CD4-positive, alpha-beta T cell treated with Interleukin-6 for 4 hours (primary cell): ENCODE data around the gene MARK4.
"Not testable (repeated sequence)": the region's sequence is repeated elsewhere in the genome, so short reads cannot be mapped to it uniquely, and the experiment has no call there.

ENCODE experiments used
- DNase-seq: peaks from one replicate; pipeline ENCODE4 v3.0.0-alpha.2; 2020; ENCODE audit warnings: mixed read lengths

The MARK4 gene

DNA sequence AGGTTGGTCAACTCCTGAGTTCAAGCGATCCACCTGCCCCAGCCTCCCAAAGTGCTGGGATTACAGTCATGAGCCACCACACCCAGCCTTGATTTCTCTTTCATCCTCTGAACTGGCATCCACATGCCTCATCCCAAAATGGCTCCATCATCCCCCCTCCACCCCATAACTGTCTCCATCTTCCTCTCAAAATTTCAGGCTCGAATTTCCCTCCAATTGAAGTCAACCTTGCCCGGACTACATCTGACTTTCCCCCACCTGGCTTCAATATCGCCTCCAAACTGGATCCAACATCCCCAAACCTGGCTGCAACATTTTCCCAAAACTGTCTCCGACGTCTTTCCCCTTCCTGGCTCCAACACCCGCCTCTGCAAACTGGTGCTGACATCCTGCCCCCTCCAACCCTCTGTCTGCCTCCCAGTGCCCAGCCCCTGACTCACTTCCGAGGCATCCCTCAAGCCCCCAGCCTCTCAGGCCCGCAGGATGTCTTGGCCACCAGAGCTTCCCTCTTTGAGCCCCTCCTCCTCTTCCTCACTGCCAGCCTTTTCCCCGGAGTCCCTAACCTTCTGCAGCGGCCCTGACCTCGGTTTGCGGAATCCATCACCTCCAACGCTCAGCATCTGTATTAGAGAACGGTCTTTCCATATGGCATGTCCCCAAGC is 6.8 kb upstream of the MARK4 start:
- no peak for DNase-seq

DNA sequence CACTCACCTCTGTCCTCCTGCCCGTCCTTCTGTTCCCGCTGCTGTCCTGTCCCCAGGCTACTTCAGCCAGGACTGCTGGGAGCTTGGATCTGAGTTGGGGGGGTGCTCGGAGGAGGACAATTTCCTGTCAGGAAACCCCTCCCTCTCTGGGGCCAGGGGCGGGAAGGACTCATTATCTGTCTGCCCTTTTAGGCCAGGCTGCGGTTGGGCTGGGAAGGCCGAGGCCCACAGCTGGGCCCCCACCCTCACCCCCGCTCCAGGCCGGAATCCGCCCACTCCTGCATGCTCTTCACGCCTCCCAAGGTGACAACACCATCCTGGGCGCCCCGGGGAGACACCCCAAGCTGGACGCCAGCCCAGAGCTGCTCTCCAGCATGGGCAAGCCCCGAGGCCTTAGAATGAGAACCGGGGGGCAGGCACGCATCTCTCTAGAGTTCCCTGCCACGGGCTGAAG is 5.7 kb upstream of the MARK4 start, which contains the start of gene EXOC3L2:
Gene EXOC3L2 (minus strand): TSS at position 74 of the 454 bp plus-strand sequence. CDS start 6,362 bp downstream, outside the sequence.
- no peak for DNase-seq

DNA sequence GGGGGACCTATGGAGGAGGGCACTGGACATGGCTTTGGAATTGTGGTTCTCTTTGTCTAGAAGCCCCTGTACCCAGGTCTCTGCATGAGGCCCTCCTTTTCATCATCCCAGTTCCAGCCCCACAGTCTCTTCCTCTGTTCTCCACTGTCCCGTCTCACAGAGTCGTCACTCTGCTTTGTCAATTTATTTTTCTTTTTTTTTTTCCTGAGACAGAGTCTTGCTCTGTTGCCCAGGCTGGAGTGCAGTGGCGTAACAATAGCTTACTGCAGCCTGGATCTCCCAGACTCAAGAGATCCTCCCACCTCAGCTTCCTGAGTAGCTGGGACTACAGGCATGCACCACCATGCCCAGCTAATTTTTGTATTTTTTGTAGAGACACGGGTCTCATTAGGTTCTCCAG is 5.2 kb upstream of the MARK4 start:
- DNase-seq: no peak

DNA sequence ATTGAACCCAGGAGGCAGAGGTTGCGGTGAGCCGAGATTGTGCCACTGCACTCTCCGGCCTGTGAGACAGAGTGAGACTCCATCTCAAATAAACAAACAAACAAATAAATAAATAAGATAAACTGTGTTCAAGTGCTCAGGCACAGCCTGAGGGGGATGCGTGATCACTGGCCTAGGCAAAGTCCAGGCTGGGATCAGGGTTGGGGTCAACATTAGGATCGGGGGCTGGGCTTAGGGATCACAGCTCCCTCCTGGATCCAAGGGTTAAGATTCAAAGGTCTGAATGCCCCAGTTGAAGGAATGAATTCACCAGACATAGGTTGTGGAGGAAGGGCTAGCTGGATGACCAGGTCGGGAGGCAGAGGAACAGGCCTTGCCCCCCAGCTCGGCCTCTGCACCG is 3.9 kb upstream of the MARK4 start:
- DNase-seq: no peak

DNA sequence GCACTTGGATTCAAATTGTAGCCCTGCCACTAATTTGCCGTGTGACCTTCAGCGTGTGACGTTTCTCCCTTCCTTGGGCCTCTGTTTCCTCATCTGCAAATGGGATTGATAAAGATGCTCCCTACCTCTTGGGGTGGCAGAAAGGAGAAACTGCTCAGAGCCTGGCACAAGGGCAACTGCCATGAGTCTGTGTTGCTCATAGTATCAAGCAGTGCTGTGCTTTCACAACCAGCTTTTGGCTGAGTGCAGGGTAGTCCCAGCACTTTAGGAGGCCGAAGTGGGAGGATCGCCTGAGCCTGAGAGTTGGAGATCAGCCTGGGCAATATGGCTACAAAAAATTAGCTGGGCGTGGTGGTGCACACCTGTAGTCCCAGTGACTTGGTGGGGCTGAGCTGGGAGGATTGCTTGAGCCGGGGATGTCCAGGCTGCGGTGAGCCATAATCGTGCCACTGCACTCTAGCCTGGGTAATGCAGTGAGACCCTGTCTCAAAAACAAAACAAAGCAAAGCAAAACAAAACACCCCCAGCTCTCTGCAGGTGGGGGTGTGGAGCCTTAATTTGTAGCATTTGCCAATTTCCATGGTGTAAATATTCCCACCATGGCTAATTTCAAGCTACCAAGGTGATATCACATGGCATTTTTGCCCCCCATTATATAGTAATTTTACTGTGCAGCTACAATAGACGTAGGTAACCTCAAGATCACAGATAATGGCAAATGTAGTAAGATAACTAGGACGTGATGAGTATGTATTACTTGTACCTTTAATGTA is 1.6 kb upstream of the MARK4 start:
- no peak for DNase-seq

DNA sequence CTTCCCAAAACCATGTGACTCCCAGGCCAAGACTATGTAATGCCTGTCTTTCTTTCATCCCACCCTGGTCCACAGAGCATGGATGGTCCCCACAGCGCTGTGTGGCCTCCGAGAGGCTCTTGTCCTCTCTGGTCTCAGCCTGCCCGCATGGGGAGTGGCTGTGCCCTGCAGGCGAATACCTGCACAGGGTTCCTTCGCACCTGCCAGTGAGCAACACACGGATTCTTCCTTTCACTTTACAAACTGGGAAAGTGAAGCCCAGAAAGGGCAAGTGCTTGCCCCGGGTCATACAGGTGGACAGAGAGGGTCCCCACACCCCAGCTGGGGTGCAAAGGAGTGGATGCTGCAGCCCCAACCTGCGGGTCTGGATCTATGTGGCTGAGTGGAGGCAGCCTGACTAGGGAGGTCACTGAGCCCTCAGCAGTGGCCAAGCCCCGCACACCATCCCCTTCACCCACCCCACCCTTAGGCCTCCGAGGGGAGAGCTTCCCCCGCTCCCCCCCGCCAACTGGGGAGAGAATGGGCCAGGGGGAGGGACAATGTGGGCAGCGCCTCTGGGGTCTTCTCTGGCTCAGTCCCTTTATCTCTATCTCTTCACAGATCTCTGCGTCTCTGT is 747 bp upstream of the MARK4 start:
- no peak for DNase-seq

DNA sequence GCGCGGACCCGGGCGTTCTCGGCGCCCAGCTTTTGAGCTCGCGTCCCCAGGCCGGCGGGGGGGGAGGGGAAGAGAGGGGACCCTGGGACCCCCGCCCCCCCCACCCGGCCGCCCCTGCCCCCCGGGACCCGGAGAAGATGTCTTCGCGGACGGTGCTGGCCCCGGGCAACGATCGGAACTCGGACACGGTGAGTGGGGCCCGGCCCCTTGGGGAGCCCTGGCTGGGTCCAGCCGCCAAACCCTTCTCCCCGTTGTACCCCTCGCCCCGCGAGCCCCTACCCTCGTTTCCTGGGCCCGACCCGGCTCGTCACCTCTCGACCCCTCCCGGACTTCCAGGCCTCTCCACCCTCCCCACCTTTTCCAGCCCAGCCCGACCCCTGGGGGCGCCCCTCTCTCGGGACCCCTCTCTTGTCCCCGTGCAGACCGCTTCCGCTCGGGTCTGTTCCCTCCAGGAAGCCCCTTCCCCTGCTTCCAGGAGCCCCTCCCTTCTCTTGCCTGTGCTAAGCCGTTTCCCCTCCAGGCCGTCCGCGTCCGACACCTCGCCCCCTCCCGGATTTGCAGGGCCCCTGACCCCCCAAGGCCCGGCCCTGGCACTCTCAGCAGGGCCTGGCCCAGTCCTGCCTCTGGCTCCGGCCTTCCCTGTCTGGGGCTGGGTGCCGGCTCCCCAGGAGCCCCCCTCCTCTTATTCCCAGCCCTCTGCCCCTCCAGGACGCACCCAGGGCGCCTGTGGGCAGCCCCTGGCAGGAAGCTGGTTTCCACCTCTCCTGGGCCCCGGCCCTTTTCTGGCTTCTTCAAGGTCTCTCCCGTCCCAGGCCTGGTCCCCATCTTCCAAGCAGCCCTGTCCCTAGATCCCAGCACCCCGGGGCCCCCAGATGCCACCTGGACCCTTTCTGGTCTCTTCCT is 632 bp downstream of the MARK4 start:
- peak; percentile 21 for DNase-seq

DNA sequence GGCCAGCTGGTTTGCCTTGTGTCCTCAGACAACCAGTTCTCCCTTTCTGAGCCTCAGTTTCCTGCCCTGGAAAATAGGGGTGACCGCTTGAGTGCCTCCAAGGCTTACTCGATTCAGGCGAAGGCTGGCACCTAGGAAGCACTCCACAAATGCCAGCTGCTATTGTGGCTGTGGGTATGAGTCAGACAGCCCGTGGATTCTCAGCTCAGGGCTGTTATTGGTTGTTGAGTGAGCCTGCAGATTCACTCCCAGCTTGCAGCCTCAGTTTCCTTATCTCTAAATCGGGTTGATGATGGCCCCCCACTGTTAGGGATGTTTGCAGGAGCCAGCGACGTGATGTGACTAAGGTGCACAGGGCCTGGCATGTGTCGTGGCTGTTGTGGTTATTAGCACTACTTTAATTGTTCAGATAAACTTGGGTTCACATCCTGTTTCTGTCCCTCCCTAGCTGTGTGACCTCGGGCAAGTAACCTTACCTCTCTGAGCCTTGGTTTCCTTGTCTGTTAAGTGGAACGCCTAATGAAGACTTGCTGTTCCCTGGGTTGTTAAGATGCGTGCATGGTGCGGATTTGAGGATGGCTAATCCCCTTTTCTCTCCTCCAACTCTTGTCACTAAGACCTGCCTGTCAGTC is 2.4 kb downstream of the MARK4 start:
- DNase-seq: peak; percentile 30

DNA sequence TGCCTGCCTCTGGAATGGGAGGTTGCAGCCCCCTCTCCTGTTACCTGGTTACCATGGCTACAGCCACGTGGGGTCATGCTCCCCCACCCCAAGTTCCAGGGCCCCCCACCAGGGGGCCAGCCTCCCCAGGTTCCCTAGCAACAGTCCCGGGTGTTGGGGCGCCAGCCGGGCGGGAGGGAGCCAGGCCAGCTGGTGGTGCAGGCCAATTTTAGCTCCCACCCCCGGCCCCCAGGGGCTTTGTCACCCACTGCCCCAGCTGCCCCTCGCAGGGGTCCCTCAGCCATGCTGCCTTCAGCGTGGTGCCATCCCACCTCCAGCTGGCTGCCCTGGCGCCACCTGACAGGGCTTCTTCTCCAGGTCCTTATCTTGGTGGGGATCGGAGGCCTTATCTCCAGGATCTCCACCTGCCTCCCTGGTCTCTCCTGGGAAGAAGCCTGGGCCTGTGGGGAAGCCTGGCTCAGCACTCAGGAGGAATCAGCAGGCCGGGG is 3.0 kb downstream of the MARK4 start:
- no peak for DNase-seq

DNA sequence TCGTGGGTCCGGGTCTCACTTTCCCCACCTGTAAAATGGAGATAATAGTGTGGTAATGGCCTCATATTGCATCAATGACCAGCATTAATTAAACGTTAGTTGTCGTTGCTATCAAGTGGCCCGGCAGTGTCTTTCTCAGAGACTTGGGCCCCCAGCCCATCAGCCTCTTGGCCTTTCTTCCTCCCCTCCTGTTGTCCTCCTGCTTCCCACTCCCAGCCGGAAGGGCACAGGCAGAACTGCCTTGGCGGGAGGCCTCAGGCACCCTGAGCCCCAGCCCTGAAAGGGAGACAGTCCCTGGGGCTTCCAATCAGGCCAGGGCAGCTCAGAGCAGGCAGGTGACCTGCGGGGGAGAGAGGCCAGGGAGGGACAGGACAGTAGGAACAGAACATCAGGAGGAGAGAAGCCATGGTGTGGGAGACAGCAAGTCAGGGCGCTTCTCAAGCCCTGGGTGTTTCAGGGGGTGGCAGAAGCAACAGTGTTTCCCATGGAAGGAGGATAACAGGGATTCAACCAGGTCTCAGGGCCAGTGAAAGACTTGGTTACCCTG is 4.6 kb downstream of the MARK4 start:
- DNase-seq: no peak

DNA sequence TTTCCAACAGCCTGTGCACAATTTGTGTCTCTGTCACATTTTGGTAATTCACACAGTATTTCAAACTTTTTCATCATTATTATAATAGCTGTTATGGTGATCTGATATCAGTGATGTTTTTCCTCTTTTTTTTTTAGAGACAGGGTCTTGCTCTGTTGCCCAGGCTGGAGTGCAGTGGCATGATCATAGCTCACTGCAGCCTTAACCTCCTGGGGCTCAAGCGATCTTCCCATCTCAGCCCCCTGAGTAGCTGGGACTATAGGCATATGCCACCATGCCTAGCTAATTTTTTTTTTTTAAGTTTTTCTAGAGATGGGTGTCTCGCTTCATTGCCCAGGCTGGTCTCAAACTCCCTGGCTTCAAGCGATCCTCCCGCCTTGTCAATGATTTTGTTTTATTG is 5.8 kb downstream of the MARK4 start:
- DNase-seq: no peak

DNA sequence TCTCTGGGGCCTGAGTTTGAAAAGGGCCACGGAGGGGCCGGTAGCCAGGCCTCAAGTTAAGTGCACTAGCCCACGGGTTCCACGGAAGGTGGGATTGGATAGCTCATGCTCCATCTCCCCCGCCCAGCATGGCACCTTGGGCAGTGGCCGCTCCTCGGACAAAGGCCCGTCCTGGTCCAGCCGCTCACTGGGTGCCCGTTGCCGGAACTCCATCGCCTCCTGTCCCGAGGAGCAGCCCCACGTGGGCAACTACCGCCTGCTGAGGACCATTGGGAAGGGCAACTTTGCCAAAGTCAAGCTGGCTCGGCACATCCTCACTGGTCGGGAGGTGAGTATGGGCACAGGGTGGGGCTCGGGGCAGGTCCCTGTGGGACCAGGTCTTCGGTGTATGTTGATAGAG is 7.8 kb downstream of the MARK4 start:
- no peak for DNase-seq

DNA sequence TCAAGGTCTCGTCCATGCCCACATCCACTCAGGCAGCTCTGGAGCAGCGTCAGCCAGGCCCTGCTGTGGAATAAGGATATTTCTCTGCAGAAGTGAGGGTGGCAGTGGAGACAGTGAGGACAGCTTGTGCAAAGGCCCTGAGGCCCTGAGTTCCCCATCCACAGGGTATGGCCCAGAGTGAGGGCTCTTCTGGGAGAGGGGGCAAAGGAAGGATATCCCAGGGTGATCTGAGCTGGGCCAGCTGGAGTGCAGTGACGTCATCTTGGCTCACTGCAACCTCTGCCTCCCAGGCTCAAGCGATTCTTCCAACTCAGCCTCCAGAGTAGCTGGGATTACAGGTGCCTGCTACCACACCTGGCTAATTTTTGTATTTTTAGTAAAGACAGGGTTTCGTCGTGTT is 11.5 kb downstream of the MARK4 start:
- no peak for DNase-seq

DNA sequence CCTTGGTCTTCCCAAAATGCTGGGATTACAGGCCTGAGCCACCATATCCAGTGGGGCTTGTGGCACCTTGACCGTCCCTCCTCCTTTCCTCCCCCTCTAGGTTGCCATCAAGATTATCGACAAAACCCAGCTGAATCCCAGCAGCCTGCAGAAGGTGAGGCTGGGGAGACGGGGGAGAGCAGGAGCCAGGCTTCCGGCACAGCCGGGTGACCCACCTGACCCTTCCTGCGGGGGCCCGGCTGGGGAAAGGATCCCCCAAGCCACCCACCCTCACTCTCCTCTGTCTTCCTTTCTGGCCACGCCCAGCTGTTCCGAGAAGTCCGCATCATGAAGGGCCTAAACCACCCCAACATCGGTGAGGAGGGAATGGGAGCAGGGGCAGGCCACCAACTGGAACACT is 11.9 kb downstream of the MARK4 start:
- no peak for DNase-seq

DNA sequence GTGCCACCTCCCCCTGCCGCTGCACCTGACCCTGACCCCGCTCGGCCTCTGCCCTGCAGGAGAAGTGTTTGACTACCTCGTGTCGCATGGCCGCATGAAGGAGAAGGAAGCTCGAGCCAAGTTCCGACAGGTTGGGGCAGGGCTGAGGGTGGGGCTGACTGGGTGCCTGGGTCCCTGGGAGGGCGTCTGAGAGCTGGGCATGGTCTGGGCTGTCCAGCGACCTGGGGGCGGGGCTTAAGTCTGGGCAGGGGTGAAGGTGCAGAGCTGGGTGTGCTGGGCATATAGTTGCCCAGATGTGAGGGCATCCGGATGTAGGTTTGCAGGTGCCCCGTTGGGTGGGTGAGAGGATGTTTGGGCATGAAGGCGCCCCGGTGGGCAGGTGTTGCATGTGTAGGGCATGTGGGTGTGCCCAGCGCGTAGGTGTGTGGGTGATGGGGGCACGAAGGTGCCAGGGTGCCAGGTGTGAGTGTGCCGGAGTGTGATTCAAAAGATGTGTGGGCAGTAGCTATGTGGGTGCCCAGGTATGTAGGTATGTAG is 13.8 kb downstream of the MARK4 start:
- DNase-seq: no peak

DNA sequence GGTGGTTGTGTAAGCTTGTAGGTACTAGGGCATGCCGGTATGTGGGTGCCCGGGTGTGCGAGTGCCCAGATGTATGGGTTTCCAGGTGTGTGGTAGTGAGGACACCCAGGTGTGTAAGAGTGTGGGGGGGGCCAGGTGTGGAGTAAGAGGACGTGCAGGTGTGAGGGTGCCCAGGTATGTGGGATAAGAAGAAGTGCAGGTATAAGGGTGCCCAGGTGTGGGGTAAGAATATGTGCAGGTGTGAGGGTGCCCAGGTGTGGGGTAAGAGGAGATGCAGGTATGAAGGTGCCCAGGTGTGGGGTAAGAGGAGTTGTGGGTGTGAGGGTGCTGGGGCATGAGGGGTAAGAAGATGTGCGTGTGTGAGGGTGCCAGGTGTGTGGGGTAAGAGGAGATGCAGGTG is 14.3 kb downstream of the MARK4 start:
- DNase-seq: no peak

DNA sequence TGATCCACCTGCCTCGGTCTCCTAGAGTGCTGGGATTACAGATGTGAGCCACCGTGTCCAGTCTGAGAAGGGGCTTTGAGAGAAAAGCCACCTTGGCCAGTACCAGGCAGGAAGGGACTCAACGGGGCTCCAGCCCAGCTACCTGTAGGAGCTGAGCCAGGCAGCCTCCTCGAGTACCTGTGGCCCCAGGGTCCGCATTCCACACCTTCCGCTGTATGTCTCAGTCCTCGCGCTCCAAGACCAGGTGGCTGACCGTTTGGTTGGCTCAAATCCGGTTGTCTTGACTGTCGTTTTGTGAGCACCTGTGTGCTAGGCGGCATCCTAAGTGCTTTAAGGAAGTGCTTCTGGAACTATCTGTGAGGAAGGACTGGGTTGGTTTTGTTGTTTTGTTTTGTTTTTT is 16.2 kb downstream of the MARK4 start:
- no peak for DNase-seq

DNA sequence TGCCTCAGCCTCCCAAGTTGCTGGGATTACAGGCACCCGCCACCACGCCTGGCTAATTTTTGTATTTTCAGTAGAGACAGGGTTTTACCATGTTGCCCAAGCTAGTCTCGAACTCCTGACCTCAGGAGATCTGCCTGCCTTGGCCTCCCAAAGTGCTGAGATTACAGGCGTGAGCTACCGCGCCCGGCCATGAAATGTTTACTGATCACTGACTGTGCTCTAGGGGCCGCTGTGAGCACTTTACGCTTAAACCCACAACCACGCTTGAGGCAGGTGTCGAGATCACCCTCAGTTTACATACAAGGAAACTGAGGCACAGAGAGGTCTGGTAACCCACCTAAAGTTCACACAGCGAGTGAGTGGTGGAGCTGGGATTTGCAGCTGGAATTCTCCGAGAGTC is 18.9 kb downstream of the MARK4 start:
- DNase-seq: not testable (repeated sequence)

DNA sequence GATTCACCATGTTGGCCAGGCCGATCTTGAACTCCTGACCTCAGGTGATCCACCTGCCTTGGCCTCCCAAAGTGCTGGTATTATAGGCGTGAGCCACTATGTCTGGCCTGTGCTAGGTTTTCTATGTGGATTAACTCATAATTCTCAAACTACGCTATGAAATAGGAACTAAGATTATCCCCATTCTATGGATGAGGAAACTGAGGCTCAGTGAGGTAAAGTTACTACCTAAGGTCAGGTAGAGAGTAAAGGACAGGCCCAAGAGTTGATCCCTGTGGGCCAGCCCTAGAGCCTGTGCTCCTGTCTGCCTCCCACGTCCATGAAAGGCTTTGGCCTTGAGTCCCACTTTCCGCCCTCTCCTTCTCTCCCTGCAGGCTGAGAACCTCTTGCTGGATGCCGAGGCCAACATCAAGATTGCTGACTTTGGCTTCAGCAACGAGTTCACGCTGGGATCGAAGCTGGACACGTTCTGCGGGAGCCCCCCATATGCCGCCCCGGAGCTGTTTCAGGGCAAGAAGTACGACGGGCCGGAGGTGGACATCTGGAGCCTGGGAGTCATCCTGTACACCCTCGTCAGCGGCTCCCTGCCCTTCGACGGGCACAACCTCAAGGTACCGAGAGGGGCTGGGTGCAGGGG is 20.1 kb downstream of the MARK4 start:
- no peak for DNase-seq

DNA sequence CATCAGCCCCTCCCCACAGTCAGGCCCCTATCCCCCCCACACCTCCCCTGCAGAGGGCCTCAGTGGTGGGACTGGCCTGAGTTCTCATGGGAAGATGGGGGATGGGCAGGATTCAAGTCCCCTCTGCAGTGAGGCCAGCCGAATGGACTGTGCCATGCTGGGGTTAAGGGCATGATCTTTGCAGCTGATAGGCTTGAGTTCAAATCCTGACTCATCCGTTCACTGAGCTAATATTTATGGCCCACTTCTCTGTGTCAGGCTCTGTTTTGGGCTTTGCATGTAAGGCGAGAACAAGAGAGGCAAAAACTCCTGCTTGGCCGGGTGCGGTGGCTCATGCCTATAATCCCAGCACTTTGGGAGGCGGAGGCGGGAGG is 20.7 kb downstream of the MARK4 start:
- no peak for DNase-seq

DNA sequence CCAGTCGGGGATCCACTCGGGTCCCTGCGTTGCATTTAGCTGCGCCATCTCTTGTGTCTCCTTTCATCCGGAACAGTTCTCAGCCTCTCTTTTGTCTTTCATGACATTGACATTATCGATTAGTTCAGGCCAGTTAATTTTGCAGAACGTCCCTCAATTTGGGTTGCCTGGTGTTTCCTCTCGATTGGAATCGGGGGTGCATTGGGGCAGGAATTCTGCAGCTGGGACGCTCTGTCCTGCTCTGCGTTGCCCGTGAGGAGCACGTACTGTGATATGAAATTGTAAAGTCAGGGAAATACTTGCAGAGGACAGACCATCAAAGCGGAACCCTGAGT is 22.4 kb downstream of the MARK4 start:
- no peak for DNase-seq
